ENCODE measurements around the gene USP20. TPM values are rescaled to one million over a fixed set of nuclear protein-coding genes. Genes with fewer than 3 reads are reported as not detected.

USP20 gene
- total RNA-seq, 2 donors from 2014 or later: 24.4 to 25.8 TPM

DNA sequence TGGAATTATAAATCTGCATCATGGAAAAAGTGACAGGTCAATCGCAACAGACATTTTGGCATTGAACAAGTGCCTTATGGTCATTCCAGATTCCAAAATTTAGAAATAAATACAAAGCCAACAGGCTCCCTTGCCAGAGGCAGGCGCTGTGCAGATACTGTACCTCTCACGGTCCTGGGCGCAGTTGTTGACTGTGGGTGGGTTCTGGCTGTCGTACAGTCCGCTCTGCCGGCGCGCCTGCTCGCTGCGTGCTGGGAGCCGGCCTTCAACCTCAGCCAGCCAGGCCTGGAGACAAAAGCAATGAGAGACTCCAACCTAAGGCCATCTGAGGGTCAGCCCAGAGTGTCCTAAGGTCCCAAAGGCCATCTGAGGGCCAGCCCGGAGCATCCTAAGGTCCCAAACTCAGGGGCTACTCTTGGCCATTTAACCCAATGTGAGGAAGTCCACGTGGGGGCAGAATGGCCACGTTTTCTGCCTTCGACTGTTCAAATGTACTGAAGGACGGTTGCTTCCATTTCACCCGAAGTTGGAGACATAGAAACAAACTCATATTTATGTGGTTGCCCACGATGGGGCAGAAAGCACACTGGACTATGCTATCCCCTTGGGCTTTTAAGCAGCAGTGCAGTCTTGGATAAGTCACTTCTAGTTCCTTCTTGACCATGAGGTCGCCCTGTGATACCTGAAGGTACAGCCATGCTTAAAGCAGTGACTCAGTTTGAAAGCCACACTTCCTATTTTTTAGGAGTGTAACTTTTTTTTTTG is 65.2 kb downstream of the USP20 start:
- no peaks in the 10 kb centered on the region for H3K27me3 Mint-ChIP-seq (ENCODE audit: insufficient read depth)
- 89 to 95% methylated on average over 20 of the region's 20 CpGs for WGBS, 2 experiments (ENCODE audit: insufficient coverage in 1 of 2, insufficient read length in 1 of 2)
- Histone ChIP-seq H3K9ac (ENCODE audit: extremely low read depth, low read length, poor library complexity, severe bottlenecking) (no peak overlapping the region), H3K4me1 (ENCODE audit: control insufficient read depth, insufficient read depth, low read length) (no peaks in the 10 kb centered on the region), H3K9me3 (ENCODE audit: control insufficient read depth, low read length) (no peaks in the 10 kb centered on the region), H3K4me3 (ENCODE audit: low read length) (no peak overlapping the region), H3K27me3 (ENCODE audit: control insufficient read depth, insufficient read depth, low read length, poor library complexity, severe bottlenecking) (no peaks in the 10 kb centered on the region), H3K36me3 (ENCODE audit: control insufficient read depth, insufficient read depth, low read length) (peaks cover 37% of the 10 kb centered on the region), H3K27ac (ENCODE audit: low read depth, low read length) (no peak overlapping the region)
- TF ChIP-seq, protein P1, sequence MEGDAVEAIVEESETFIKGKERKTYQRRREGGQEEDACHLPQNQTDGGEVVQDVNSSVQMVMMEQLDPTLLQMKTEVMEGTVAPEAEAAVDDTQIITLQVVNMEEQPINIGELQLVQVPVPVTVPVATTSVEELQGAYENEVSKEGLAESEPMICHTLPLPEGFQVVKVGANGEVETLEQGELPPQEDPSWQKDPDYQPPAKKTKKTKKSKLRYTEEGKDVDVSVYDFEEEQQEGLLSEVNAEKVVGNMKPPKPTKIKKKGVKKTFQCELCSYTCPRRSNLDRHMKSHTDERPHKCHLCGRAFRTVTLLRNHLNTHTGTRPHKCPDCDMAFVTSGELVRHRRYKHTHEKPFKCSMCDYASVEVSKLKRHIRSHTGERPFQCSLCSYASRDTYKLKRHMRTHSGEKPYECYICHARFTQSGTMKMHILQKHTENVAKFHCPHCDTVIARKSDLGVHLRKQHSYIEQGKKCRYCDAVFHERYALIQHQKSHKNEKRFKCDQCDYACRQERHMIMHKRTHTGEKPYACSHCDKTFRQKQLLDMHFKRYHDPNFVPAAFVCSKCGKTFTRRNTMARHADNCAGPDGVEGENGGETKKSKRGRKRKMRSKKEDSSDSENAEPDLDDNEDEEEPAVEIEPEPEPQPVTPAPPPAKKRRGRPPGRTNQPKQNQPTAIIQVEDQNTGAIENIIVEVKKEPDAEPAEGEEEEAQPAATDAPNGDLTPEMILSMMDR (conservative IDR thresholded peaks at IDR 0.05): no peak
- no peaks in the 10 kb centered on the region for H3K9me3 Mint-ChIP-seq
- H3K36me3 Mint-ChIP-seq (ENCODE audit: low read depth): peaks cover 54% of the 10 kb centered on the region
- H3K27ac Mint-ChIP-seq: peak overlapping the region; percentile 44
- no peak for DNase-seq
- H3K4me3 Mint-ChIP-seq: no peak overlapping the region
- peaks cover 3% of the 10 kb centered on the region for H3K4me1 Mint-ChIP-seq

DNA sequence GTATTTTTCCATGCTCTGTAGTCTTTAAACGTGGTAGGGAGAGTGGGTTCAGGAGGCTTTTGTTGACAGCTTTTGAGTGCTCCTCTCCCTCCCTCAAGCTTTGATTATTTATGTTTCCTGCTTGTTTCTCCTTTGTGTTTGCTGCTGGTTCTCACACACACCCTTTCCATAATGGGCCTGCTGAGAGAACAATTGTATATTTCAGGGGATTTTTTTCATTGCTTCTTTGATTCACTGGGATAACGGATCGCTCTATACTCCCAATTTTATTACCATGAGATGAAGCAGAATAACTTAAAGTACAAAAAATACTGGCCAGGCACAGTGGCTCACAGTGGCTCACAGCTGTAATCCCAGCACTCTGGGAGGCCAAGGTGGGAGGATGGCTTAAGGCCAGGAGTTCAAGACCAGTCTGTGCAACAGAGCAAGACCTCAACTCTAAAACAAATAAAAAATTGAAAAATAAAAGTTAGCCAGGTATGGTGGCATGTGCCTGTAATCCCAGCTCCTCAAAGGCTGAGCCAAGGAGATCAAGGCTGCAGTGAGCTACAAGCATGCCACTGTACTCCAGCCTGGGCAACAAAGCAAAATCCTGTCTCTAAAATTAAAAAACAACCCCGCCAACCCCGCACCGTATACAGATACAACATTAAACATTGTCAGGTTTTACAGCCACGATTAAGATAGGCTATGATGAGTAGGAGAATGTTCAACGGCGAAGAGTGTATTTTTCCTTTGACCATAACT is 66.9 kb downstream of the USP20 start:
- no peak overlapping the region for H3K4me3 ChIP-seq (ENCODE audit: low read length)
- peaks cover 38% of the 10 kb centered on the region for H3K36me3 ChIP-seq (ENCODE audit: control insufficient read depth, insufficient read depth, low read length)
- no peaks in the 10 kb centered on the region for H3K27me3 ChIP-seq (ENCODE audit: control insufficient read depth, insufficient read depth, low read length, poor library complexity, severe bottlenecking)
- H3K27ac ChIP-seq (ENCODE audit: low read depth, low read length): no peak overlapping the region
- no peak overlapping the region for H3K9ac ChIP-seq (ENCODE audit: extremely low read depth, low read length, poor library complexity, severe bottlenecking)
- Mint-ChIP-seq H3K4me3 (no peak overlapping the region), H3K9me3 (peaks cover 2% of the 10 kb centered on the region), H3K27ac (peak overlapping the region; percentile 81), H3K36me3 (ENCODE audit: low read depth) (peaks cover 56% of the 10 kb centered on the region), H3K27me3 (ENCODE audit: insufficient read depth) (no peaks in the 10 kb centered on the region), H3K4me1 (peaks cover 3% of the 10 kb centered on the region)
- H3K9me3 ChIP-seq (ENCODE audit: control insufficient read depth, low read length): no peaks in the 10 kb centered on the region
- no peak for DNase-seq
- 86 to 98% methylated on average over 6 to 9 of the region's 9 CpGs for WGBS, 2 experiments (ENCODE audit: insufficient coverage in 1 of 2, insufficient read length in 1 of 2)
- TF ChIP-seq, protein P1 (conservative IDR thresholded peaks at IDR 0.05): no peak
- no peaks in the 10 kb centered on the region for H3K4me1 ChIP-seq (ENCODE audit: control insufficient read depth, insufficient read depth, low read length)

GRCh38 chr9:129902740-129903134 is 67.5 kb downstream of the USP20 start:
- DNase-seq: no peak
- Histone ChIP-seq H3K4me1 (ENCODE audit: control insufficient read depth, insufficient read depth, low read length) (no peaks in the 10 kb centered on the region), H3K27ac (ENCODE audit: low read depth, low read length) (no peak overlapping the region), H3K9me3 (ENCODE audit: control insufficient read depth, low read length) (no peaks in the 10 kb centered on the region), H3K27me3 (ENCODE audit: control insufficient read depth, insufficient read depth, low read length, poor library complexity, severe bottlenecking) (no peaks in the 10 kb centered on the region), H3K4me3 (ENCODE audit: low read length) (no peak overlapping the region), H3K36me3 (ENCODE audit: control insufficient read depth, insufficient read depth, low read length) (peaks cover 42% of the 10 kb centered on the region), H3K9ac (ENCODE audit: extremely low read depth, low read length, poor library complexity, severe bottlenecking) (no peak overlapping the region)
- Mint-ChIP-seq H3K9me3 (peaks cover 2% of the 10 kb centered on the region), H3K27ac (no peak overlapping the region), H3K27me3 (ENCODE audit: insufficient read depth) (no peaks in the 10 kb centered on the region), H3K36me3 (ENCODE audit: low read depth) (peaks cover 60% of the 10 kb centered on the region), H3K4me3 (no peak overlapping the region), H3K4me1 (peaks cover 3% of the 10 kb centered on the region)
- 91 to 95% methylated on average over 6 to 8 of the region's 8 CpGs for WGBS, 2 experiments (ENCODE audit: insufficient coverage in 1 of 2, insufficient read length in 1 of 2)
- TF ChIP-seq, protein P1 (conservative IDR thresholded peaks at IDR 0.05): no peak
